AG10803 (cell line): ENCODE measurements around the gene SLC27A4.
A peak's percentile ranks its signal among the peaks of the same experiment; 100 is the strongest.

Experiments
- DNase-seq: peaks from one replicate; pipeline ENCODE4 v3.0.0; 2010; ENCODE audit warnings: low read depth
- H3K4me3 ChIP-seq: 2 replicates; pipeline ENCODE4 v1.5.1; 2011; ENCODE audit warnings: mild to moderate bottlenecking, low read length, control low read depth
- TF ChIP-seq, protein P1 (sequence below): conservative IDR thresholded peaks from 2 replicates; pipeline ENCODE4 v1.5.1; 2011; ENCODE audit warnings: mild to moderate bottlenecking, low read length, control low read depth, inconsistent platforms

The SLC27A4 gene

DNA sequence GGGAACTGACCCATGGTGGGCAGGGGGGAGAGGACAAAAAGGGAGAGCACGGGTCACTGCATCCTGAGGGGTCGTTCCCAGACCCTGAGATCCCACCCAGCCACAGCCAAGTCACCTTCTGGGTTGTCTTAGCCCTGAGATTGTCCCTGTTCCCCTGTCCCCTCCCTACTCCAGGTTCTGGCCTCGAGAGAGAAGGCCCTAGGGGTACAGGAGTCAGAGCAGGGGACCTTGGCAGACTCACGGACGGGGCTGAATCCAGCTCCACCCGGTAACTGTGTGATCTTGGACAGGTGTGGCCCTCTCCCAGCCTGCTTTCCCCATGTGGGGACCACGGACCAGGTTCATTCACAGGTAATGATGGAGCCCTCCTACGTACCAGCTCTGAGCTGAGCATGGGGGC lies 69.1 kb downstream of the SLC27A4 start:
- DNase-seq, result no peak
- TF ChIP-seq, protein P1, sequence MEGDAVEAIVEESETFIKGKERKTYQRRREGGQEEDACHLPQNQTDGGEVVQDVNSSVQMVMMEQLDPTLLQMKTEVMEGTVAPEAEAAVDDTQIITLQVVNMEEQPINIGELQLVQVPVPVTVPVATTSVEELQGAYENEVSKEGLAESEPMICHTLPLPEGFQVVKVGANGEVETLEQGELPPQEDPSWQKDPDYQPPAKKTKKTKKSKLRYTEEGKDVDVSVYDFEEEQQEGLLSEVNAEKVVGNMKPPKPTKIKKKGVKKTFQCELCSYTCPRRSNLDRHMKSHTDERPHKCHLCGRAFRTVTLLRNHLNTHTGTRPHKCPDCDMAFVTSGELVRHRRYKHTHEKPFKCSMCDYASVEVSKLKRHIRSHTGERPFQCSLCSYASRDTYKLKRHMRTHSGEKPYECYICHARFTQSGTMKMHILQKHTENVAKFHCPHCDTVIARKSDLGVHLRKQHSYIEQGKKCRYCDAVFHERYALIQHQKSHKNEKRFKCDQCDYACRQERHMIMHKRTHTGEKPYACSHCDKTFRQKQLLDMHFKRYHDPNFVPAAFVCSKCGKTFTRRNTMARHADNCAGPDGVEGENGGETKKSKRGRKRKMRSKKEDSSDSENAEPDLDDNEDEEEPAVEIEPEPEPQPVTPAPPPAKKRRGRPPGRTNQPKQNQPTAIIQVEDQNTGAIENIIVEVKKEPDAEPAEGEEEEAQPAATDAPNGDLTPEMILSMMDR, result no peak
- no peak overlapping the region for H3K4me3 ChIP-seq

- DNase-seq, result peak; percentile 35
- no peak overlapping the region for H3K4me3 ChIP-seq
- TF ChIP-seq, protein P1, result peak; percentile 45
Measured at GRCh38 chr9:128409978-128410377, 69.7 kb downstream of the SLC27A4 start.
